Inflammatory macrophage treated with lipopolysaccharide for 1 hour (primary cell): ENCODE results near the gene KLF6.

Experiments
- DNase-seq, 2 donors: peaks; one replicate each; pipeline ENCODE4 v3.0.0-alpha.2; 2020 to 2022

KLF6 gene

DNA sequence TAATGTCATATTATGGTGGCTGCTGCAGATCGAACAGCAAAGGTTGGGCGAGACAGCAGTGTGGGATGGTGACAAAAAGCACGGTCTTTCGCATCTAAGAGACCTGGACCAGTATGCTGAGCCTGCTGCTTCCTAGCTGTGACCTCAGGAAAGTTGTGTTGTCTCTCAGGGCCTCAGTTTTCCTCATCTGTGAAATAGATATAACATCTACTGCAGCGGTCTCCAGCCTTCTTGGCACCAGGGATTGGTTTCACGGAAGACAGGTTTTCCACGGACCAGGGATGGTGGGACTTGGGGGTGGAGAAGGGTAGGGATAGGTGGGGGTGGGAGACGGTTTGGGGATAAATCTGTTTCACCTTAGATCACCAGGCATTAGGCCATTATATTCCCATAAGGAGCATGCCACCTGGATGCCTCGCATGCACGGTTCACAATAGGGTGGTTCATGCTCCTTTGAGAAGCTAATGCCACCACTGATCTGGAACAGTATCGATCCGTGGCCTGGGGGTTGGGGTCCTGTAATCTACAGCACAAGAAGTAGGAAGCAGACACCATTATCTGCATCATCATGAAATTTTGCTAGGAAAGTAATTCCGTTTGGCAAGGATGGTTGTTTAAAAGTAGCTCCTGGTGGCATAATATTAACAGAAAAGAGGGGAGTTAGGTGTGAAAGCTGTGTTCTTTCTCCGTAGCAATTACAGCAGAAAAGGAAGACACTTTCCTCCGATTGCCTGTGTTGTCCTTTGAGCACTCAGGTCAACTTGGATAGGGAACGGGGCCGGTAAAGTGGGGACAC, 10.8 kb downstream of the KLF6 start:
- peak; percentile 45 to 62 for DNase-seq

GRCh38 chr10:3773460-3774017, 11.5 kb downstream of the KLF6 start:
- DNase-seq = peak in 1 of 2 donors; percentile 66

GRCh38 chr10:3772361-3773171, 12.4 kb downstream of the KLF6 start:
- peak in 1 of 2 donors; percentile 62 for DNase-seq

GRCh38 chr10:3770611-3771110, 14.3 kb downstream of the KLF6 start:
- no peak for DNase-seq

DNA sequence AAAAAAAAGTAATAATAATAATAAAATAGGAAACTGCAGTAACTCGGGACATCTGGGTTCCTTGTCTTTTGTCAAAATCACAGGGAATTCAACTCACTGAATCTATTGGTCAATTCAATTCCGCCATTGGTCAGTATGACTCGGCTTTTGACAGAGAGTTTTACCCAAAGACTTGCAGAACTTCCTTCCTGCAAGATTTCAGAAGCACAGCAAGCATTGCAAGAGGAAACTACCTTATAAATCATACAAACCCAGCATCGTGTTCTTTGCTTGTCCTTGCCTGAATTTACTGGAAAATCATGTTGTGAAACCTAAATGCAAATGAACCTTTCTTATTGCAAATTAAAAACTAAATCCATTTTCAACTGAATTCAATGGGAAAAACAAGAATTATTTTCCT, 15.5 kb downstream of the KLF6 start:
- DNase-seq = peak; percentile 80 to 84

DNA sequence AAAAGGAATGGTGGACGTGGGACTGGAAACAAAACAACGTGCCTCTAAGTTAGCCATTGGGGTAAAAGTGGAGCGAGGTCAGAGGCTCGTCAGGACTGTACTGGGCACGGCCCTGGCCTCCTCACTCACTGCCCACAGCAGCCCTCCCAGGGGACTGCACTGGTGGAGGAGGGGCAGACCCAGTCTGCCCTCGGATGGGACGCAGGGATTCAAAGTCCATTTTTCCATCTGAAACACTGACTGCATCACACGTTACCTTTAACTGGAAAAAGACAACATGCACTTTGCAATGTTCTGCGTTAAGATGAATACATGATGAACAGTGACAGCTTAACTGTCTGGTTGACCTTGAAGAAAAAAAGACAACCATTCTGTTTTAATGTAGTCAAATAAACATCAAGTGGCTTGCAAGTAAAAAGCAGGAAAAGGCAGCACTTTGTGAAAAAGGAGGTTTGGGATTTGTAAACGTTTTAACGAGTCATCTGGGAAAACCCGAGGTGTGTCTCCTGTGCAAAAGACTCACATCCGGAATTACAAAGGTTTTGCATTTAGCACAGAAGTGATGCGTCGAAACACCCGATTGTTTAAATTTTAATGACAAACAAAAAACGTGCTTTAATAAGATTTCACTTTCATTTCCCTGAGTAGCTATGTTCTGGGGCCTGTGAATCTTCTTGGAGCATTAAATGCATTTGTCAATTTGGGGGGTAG, 18.8 kb downstream of the KLF6 start:
- no peak for DNase-seq

DNA sequence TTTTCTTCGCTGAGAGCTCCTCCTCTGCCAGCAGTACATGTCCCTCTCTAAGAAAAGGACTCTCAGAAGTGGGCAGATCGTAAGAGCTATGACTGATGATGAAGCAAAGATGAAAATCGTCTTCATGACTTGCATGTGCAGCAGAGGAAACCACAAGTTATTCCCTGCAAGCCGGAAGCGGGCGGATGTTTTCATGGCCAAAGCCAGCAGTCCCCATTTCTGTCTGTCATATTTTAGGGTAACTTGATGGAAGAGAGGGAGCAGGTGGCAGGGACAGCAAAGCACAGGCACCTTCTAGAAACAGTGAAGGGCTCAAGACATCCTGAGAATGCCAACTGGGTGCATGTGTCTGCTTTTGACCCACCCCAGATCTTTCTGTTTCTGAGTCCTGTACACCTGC, 19.9 kb downstream of the KLF6 start:
- DNase-seq = peak; percentile 57 to 64

DNA sequence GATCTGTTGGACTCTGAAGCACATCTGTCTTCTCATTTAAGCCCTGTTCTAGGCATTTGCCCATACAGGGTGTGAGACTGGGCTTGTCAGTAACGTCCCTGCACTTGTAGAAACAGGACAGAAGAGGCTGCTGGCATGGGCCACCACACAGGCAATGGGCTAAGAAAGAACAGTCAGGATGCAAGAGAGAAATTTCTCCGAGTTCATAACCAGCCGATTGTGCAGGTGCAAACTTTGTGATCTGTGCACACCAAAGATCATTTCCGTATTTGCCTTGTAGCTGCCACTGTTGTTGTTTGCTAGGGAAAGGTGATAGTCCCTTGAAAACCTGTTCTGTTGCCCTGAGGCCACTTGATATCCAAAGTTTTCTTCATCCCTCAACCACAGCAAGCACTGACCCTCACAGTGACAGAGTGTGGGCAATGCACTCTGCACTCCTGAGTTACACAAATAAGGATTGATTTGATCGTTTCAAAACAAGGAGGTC, 20.3 kb downstream of the KLF6 start:
- DNase-seq = no peak

- DNase-seq = no peak
Measured at GRCh38 chr10:3763852-3764625, 21.0 kb downstream of the KLF6 start.

GRCh38 chr10:3763035-3763456, 22.0 kb downstream of the KLF6 start:
- no peak for DNase-seq

DNA sequence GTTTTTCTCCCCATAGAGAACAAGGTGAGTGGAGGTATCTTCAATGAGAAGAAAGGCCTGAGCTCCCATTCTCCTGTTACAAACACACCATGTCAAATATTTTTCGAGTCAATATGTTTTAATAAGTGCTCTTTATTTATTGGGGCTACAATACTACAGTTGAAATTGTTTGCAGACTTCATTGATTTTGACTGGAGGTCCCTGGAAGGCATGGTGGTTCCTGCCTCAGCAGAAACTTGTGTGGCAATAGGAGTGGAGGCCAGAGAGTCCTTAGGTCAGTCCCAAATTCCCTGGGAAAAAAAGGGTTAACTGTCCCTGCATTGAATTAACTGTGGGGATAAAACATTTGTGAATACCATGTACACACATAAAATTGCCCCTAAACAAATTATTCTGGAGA, 22.7 kb downstream of the KLF6 start:
- DNase-seq = no peak

DNA sequence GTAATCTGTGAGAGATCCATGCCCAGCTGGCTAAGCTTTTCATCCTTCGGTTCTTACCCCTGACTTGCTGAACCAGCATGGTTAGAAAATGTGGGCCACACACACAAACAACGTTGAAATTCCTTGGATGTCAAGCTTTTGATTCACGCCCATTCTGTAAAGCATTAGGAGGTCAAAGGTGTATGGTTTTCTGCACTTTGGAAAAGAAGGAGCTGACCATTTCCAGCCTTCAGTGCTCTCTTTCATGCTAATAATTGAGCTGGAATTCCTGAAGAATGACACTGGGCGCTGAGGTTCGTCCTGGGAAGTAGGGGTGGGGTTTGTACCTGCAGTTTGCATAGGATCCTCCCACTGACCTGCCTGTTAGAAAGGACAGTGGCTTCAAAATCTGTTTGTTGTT, 23.1 kb downstream of the KLF6 start:
- no peak for DNase-seq

DNA sequence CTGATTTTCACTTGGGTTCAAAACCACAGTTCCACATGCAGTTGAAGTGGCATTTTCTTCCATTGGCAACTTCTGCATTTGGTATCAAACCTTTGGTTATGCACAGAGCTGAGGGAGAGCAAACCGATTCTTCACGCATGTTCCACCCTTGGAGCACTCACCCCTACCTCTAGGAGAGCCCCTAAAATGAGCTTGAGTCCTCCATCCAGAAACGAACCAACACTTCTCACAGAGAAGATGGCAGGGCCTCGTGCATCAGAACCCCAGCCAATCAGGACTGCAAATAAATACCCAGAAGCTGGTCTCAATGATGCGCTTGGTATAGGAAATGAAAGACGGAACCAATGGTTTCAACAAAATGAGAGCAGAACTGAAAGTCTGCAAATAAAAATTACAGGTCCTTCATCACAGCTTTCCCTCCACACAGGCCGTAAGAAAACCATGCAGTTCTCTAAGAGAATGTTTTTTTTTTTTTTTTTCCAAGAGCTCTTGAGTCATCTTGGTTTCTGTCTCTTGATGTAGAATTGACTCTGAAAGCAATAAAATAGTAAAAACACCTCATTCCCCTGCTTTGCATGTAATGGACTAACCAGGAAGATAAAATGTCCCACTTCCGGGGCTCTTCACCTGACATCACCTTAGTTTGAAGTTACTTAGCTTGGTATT, 23.9 kb downstream of the KLF6 start:
- DNase-seq = peak; percentile 50 to 64

DNA sequence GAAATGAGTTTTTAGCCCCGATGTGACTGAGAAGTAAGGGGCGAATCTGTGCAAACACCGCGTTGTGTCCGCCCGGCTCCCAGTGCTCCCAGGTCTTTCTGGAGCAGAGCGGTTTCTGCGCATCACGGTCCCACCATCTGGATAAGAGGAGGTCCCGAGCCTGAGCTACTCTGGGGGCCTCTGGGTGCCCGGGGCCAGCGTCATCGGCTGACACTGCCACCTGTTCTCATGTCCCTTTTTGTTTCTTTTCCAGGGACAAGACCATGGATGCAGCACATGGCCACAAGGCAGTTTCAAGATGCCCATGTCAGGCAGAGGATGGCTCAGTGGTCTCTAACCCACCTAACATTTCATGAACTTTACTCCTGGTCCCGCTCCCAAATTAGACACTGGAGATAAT, 24.9 kb downstream of the KLF6 start:
- DNase-seq = no peak

DNA sequence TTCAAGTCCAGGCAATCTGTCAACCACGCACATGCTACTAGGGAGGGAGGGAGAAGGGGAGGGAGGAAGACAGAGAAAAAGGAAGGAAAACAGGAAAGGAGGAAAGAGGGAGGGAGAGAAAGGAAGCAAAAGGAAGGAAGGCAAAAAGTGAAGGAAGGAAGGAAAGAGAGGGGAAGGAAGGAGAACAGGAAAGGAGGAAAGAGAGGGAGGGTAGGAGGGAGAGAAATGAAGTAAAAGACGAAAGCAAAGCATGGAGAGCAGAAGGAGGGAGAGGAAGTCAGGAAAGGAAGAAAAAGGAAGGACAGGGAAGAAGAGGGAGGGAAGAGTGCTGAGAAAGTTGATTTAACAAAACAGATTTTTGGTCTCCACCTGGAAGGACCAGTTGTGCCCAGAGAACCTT, 25.6 kb downstream of the KLF6 start:
- no peak for DNase-seq

DNA sequence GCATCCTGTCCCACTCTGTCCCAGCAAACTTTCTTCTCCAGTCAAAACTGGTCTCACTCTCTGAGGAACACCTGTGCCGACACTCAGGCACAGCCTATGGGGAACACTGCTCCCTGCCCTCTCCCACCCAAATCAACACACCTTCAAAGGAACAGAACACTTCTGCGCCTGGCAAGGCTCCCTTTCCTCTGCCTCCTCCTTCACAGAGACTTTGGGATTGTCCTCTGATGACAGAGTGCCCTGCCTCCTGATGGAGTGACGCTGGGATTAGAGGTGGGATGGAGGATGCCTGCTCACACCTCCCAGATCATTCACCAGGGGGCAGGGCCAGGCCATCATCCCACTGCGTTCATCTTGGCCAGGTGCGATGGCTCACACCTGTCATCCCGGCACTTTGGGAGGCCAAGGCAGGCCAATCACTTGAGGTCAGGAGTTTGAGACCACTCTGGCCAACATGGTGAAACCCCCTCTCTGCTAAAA, 26.5 kb downstream of the KLF6 start:
- DNase-seq = no peak

DNA sequence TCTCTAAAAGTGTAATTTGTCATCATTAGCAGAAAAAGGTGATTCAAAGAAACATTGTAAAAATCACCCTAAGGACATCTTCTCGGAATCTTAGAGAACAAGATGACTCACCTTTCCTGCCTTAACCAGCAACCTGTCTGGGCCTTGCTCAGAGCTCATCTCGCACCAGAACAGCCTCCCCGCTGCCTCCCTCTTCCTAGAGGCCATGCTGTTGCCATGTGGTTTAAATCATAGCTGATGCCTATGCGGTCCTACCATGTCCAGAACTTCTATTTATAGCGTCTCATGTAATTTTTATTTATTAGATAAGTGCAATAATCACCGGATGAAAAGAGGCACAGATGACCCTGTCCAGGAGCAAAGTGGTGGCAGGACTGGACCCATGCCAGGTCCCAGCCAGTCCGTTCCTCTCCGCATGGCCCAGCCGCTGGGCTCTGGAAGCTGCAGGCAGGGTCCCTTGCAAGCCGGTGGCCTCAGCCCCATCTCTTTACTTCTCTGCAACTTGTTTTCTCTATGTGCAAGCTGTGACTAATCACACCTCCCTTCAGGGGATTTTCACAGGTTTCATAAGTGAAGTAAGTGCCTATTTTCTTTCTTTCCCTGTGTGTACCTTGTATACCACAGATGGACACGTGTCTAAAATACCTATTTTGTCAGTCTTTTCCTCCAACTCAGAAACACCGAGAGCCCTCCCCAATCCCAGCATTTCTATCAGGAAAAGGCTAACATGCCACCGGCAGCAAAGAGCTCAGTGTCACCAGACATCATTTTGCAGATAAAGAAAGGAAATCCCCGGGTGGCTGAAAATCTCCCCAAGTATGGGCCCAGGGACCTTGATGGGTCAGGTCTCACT, 27.1 kb downstream of the KLF6 start:
- no peak for DNase-seq

GRCh38 chr10:3757250-3757637, 27.8 kb downstream of the KLF6 start:
- DNase-seq = no peak

DNA sequence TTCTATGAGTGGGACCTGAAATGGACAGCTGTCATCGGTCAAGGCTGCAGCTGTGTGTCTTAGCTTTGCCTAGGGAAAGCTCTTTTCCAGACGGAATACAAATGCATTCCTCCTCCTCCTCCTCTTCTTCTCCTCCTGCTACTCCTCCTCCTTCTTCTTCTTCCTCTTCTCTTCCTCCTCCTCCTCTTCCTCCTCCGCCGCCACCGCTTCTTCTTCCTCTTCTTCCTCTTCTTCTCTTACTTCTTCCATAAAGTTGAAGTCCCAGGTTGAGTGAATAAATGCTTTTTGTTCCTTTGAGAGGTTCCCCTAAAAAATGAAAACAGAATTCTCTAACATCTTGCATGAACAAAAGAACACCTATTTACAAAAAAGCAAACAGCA, 28.7 kb downstream of the KLF6 start:
- no peak for DNase-seq
